ENCODE data around the gene ITGB2.
A peak's percentile ranks its signal among the peaks of the same experiment; 100 is the strongest.

Gene ITGB2

DNA sequence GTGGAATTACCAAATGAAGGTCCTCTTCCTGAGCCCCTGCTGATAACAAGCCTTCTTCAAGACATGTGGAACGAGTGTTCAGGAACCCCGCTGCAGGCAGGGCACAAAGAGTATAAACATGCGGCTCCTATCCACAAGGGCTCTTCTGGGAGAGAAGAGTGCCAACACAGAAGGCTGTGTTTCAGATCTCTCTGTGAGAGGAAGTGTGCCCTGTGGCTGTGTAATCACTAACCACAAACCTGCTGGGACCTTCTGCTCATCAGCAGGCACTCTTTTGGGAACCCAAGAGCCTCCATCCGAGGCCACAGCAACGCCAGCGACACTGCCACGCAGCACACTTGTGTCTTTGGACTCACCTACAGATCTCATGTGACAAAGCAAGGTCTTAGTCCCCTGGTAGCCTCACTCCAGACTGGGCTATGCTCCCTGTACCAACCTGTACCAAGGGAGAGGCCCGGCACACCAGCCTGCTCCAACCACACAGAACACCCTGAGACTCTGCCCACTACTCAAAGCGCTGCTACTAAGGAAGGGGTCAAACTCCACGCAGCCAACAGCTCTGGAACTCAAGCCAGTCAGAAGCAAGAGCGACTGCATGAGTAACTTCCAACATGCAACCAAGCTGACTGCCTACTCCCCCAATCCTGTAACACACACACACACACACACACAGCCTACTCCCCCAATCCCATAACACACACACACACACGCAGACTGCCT, 55.0 kb downstream of the ITGB2 start:
- DNase-seq, result no peak

DNA sequence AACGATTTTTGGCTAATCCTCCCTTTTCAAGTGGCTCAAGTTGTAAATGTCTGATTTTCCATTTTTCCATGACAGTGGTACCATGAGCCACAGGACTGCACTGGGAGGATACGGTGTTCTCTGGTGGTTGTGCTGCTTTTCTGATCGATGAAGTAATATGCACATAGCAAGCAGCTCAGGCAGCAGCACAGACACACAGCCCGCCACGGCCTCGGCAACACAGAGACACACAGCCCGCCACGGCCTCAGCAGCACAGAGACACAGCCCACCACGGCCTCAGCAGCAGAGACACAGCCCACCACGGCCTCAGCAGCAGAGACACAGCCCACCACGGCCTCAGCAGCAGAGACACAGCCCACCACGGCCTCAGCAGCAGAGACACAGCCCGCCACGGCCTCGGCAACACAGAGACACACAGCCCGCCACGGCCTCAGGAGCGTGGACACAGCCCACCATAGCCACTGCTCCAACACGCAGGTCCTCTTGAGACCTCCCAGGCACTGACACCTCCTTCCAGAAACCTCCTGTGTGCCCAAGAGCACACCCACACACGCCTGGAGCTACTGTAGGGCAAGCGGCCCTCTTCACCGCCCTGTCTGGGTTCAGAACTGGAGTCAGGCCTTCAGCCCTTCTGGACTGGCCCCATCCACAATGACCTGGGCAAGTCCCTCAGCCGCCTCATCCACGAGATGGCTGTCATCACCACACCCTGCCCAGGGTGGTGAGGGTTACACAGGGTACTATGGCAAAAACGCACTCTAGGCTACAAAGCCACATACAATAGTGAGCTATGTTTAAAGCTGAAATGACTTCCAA, 57.6 kb downstream of the ITGB2 start:
- no peak for DNase-seq

DNA sequence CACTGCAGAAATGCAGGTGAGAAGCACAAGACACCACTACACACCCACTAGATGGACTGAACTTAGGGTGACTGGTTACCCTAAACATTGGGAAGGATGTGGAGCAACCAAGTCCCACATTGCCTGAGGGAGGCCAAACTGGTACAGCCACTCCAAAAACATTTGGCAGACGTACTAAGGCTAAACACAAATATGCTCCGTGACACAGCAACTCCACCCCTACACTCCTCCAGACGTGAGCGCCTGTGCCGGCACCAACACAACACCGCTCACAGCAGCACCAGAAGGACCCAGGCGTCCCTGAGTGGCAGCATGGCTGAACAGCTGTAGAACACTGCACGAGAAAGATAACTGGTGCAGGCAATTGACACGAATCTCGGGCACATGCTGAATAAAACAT, 61.9 kb downstream of the ITGB2 start:
- no peak for DNase-seq

DNA sequence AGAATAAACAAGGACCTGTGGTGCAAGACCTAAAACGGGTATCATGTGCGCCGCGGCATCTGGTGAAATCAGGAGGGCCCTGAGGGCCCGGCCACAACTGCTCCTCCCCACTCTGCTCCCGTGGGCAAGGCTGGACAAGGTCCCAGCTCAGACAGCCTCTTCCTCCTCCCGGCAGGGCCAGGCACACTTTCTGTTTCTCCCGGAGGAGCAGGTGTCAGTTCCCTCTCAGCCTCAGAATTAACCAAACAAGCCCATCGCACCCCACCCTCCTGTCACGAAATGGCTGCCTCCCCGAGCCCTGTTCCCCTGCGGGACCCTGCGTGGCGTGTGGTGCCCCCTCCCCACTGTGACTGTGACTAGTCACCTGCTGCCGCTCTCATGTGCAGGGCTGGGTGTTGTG, 62.4 kb downstream of the ITGB2 start:
- DNase-seq, result no peak

DNA sequence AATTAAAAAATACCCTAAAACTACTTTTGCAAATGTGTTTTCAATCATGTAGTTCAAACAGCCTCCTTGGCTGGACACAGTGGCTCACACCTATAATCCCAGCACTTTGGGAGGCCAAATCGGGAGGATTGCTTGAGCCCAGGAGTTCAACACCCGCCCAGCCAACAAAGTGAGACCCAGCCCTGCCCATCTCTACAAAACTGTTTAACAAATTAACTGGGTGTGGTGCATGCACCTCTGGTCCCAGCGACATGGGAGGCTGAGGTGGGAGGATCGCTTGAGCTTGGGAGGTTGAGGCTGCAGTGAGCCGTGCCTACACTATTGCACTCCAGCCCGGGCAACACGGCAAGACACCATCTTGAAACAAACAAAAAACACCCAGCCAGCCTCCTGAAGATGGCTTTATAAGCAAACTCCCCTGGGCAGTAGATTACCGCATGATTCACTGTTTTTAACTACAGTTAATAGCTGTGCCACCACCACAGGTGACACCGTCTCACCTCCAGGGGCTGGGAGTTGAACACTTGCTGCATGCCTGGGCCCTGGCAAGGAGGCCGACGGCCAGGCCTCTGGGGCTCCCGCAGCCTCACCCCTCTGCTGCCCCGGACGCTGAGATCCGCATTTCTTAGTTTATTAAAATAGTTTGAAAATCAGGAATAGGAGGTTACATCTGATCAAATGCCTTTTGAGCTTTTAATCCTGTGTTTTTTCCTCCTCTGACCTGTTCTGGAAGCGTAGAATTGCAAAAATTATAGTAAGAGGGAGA, 63.4 kb downstream of the ITGB2 start:
- no peak for DNase-seq

DNA sequence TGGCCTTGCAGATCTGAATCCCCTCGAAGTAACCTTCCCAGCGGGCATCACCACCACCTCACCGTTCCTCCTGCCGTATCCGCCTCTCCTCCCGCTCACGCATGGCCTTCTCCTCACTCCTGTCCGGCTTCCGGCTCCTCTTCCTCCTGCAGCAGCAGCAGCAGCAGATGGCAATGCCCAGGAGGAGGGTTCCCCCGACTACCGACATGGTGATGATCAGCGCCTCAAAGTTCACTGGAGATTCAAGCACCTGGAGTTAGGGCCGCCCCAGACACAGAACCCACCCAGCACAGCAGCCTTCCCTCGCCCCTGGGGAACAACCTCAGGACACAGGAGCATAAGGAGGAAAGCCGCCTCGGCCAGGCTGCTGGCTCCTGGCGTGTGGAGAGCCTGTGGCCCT, 64.6 kb downstream of the ITGB2 start:
- DNase-seq, result no peak

DNA sequence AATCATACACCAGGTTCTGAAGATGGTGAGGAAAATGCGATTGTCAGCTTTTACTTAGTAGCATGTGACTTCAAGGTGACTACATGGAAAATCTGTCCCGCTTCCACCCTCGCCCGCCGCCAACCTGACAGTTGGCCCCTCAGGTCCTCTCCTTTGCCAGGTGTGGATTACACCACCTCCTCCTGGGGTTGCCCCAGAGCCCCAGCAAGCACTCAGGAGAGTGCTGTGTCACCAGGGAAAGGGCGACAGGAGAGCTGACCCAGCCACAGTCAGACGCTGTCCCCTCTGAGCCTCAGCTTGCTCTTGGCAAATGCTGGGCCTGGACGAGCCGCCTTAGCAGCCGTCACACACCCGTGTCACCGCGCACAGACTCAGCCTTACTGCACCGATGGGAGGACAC, 65.1 kb downstream of the ITGB2 start:
- DNase-seq, result no peak

DNA sequence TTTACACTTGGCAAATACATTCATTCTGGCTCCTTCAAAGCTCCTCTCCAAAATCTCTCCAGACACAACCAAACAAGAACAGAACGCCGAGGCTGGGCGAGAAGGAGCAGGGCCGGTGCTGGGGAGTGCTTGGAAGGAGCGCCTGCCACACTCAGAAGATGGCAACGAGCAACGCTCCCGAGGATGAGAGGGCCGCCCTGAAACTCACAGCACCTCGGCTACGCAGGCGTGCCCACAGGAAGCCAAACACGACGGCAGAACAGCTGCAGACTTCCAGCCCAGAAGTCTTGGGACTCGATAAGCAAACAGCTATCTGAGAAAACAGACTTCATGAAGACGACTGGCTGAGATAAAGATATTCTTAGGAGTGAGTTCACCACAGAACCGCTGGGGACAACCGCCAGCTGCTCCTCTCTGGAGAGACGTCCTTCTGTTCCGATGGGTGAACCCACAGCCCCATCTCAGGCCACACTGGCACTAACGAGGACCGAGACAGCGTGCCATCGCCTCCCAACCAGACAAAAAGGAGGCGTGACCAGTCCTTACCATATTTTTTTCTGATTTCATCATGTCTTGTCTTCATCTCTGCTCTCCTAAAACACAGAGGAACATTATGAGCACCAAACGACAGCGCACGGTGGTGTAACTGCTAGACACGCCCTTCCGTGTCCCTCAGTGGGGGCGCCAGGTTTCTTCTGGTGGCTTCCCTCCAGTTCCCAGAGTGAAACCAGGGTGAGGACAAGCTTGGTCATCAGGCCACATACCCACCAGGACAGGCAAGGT, 65.8 kb downstream of the ITGB2 start:
- DNase-seq, result no peak

DNA sequence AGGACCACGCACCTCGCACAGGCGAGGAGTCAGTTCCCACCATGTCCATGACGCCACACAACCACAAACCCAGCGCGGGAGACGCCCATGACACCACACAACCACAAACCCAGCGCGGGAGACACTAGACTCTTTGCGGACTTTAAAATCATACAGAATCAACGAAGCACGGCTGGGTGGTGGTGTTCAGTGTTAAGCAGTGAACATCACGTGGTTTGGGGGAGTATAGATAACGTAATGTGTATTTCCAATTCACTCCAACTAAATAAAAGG, 66.4 kb downstream of the ITGB2 start:
- no peak for DNase-seq

DNA sequence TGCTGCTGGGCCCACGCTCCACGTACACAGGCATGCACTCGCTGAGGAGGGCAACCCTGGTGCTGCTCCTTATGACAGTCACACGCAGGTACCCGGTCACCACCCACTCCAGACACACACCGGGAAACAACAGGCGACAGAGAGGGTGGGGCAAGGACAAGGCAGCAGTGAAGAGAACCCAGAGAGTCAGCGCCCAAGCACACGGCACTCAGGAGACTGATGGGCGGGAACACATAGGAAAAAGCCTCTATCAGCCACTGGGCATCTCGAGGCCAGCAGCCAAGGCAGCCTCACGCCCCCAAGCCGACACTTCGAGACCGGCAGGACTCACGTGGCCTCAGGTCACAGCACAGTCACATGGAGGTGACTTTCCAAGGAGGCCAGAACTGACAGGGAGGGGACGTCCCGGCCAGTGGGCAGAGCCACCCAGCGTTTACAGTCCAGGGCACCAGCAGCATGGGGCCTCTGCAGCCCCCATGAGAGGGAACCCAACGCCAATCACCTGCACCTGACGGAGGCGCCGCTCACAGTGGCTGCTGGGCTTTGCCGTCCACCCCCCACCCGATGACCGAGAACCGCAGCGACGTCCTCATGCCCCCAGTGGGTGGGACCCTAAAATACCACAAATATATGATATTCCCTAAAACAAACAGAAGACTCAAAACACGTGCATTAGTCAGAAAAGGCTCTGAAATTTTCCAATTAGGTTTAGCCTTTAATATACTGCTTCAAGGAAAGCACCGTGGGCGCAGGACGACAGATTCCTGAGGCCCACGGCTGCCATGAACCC, 66.9 kb downstream of the ITGB2 start:
- no peak for DNase-seq

DNA sequence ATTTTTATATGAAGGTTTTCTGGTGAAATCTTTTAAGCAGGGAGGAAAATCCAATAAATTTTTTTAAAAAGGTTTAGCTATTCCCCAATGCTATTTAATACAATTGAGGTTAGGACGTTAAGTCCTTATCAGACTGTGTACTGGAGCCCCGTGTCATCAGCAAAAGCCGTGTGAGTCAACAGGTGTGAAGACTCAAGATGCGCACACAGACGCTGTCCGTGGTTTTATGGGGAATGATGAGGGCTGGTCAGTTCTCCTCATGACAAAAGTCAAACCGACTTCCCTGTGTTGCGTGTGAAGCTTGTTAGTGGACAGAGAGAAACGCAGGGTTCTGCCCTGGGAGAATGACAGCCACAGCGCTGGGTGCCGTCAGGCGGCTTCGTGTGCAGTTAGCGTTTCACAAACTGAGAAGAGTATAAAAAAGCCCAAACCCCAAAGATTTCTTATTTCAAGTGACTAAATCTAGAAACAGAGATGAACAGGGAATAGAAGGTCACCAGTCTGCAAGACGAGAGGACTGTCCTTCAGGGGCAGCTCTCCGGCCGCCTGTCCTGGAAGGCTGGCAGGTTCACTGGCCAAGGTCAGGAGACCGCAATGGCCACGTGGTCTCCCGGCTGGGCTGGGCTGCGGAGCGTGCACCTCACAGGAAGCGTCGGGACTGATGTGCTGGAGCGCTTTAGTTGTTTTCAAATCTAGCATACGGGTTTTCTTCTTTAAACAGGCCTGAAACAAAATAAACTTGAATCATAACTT, 69.6 kb downstream of the ITGB2 start:
- DNase-seq, result no peak

DNA sequence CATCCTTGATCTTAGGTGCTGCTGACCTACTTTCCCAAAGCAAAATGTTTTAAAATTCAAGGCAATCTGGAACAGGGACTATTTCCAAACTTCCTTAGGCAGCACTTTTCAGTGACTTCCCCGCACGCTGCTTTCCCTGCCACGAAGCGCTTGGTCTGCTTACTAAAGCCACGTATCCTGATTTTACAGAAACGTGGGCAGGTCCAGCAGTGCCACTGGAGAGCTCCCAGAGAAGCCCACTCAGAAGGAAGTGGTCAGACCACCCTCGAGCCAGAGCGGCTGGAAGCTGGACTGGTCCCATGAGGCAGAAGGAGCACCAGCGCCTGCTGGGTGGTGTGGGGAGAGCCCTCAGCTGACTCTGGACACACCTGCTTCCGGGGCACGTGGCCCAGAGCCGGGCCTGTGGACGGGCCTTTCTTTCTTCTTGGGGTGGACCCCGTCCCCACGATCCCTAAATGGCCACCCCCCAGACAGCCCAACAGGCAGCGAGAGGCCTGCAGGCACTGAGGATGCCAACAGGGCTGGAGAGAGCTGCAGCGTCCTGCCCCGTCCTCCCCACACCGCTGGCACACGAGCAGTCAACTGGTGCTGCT, 70.4 kb downstream of the ITGB2 start:
- DNase-seq, result no peak

DNA sequence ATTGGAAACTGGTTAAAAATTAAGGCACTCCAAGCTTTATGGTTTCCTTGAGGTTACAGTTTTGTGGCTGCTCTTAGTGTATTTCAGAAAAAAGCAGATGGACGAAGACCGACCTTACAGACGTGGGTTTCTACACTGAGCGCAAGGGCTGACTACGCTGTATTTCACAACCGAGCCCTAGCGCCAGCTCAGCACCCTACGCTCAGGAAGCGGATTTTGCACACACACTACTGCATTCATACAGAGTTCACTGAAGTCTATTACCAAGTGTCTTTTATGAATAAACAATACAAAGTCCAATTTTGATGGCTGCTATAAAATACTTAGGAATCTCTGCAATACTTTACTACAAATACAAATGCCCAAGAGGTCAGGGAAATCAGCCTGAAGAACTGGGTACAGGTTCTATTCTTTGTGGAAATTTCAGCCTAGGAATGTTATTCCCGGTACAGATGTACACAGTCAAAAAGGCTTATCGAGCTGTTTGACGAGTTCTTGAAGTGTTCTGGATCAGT, 71.0 kb downstream of the ITGB2 start:
- DNase-seq, result no peak

DNA sequence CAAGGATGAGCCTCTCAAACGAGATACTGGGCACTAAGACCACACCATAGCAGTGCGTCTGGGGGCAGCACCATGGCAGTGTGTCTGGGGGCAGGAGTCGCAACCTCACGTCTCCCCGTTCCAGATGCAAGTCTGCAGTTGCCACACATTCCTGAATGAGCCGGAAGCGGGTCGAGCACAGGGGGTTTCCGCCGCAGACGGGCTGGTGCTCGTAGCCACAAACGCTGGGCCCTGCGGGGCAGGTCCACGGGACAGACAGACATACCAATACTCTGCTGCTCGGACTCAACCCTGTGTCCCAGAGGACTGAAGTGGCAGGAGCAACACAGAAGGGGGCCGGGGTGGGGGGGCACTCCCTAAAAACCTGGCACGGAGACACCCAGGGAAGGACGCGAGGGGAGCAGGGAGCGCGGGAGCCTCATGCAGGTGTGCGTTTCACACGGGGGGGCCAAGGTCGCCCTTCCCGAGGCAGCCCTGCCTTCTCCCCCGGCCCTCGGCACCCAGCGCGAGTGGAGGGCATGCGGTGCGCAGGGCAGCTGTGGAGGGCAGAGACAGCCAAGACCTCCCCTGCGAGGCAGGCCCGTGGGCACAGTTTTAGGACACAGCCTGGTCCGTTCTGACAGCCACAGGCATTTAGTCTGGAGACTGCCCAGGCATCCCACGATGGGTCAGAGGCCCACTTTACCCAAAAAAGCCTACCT, 71.7 kb downstream of the ITGB2 start:
- DNase-seq, result no peak

DNA sequence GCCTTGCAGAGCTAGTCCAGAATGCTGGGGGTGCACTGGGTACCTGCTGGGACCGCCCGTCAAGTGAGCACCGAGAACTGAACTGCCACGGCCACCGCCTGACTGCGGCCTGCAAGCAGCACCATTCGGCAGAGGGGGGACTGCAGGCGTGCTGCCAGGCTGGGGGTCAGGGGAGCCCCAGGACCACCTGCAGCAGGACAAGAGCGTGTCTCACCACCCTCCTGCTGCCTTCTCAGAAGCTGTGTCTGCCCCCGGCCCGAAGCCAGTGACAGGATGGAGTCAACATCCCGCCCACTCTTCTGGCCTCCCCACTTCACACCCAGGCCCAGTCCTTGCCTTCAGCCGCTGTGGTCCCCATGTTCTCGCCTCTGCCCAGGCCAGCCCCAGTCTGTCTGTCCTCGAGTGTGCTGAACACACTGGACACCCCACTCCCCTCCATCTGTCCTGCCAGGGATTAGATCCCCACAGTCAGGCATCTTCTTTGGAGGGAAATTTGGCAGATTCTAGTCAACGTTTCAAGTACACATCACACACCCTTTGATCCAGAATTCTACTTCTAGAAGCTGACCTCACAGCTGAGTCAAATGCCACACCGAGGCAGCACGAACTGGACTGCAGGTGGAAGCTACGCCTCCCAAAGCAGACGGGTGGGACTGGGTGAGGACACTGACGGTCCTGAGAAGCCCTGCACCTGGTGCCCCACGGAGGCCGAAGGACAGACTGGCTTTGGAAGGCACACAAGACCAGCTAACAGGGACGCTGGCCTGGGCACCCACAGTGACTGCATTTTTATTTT, 73.2 kb downstream of the ITGB2 start:
- DNase-seq, result no peak

DNA sequence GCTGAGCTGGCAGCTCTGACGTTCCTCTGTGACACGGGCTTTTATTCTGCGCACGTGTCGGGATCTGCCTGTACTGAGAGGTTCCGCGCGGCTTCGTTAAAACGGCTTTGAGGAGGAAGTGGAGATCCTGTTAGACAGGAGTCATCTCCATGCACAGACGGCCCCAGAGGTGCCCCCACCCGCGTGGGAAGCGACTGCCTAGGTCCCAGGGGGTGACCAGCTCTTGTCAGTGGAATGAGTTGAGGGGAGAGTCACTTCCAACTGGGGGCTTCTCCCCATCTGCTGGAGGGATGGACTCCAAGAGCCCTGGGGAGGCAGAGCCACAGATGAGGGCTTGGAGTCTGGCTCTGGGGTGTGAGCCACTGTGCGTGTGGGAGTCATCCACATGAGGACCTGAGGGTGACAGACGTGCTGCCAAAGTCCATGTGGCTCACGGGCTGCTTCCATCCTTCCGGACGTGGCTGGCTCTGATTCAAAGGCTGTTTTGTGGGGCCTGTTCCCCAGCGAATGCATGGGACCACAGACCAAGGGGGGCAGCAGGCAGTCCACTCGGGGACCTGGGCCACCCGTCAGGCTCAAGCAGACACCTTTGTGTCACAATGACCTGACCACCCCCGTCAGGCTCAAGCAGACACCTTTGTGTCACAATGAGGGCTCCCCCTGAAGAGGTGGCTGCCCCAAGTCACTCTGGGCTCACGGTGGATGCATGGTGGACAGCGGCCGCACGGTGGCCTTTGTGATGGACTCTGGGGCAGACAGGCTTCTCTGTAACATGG, 74.0 kb downstream of the ITGB2 start:
- DNase-seq, result no peak

DNA sequence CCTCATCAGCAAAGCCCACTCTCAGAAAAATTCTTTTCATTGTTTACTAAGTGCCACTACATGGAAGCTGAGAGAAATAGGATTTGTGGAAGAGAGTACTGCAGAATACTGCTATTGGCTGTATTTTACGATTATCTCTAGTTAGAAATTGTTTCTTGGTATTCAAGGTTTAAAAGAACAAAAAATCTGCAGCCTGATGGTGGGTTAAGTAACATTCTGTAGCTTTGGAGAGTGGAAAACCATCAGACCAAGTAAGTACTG, 74.5 kb downstream of the ITGB2 start:
- DNase-seq, result no peak

DNA sequence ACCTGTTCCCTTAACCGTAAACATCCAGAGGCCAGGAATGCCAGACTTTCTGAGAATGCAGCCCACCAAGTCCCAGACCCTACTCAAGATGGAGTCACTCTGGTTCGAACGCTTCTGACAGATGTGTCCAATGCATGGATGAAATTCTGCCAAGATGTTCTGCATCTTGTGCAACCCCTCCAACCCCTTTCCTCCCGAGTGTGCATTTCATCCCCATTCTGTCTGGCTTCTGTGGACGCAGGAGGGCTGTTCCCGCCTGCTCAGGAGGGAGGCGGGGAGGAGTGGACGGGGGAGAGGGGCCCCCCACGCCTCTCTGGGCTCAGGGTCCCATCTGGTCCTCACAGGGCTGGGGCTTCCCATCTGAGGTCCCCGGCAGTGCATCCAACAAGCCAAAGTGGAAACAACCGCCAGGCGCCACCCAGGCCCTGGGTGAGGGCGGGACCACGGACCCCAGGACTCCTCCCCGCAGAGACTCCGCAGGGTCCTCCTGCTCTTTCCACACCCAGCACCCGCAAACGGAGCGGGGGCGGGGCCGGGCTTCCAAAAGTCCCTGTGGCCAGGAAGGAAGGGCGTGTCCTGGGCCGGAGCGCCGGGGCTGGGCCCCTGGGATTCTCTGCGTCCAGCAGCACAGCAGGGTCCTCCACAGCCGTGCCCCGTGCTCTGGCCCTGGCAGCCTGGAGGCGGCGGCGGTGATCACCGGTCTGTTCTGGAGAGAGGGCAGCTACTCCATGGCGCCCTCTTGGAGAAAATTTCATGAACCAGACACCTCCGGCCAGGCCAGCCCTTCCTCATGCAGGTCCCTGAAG, 75.1 kb downstream of the ITGB2 start:
- peak; percentile 66 for DNase-seq
